HepG2 (cell line): Measurements from ENCODE around the gene RPL35. TPM values are rescaled to one million over a fixed set of nuclear protein-coding genes. Genes with fewer than 3 reads are reported as not detected.

ENCODE experiments used
- AGO1 ChIP-seq: fragments of 200-400 bp; formaldehyde crosslinking; IDR thresholded peaks from 2 replicates; pipeline ENCODE4 v1.6.1; 2017; ENCODE audit warnings: mild to moderate bottlenecking, low read depth, low read length, moderate library complexity; ENCODE audit not compliant: poor library complexity, severe bottlenecking
- CREM ChIP-seq, 2 experiments: sonication (generic) in 1 of 2; formaldehyde crosslinking in 1 of 2; IDR thresholded peaks; 2 replicates each; pipeline versions ENCODE4 v1.4.0 to v1.6.1; 2016 to 2020; ENCODE audit warnings: antibody characterized with exemption in 1 of 2, mild to moderate bottlenecking in 1 of 2, missing genetic modification reagents in 1 of 2
- DNMT1 ChIP-seq: sonication (generic); formaldehyde crosslinking; IDR thresholded peaks from 2 replicates; pipeline ENCODE4 v1.5.1; 2020; ENCODE audit warnings: mild to moderate bottlenecking, missing genetic modification reagents
- E2F2 ChIP-seq: sonication (generic); formaldehyde crosslinking; IDR thresholded peaks from 2 replicates; pipeline ENCODE4 v1.4.0; 2020; ENCODE audit warnings: missing genetic modification reagents, borderline replicate concordance
- ESRRA ChIP-seq: sonication (generic); formaldehyde crosslinking; IDR thresholded peaks from 2 replicates; pipeline ENCODE4 v1.5.1; 2020; ENCODE audit warnings: mild to moderate bottlenecking, low read depth, missing genetic modification reagents
- FOXJ3 ChIP-seq: sonication (generic); formaldehyde crosslinking; IDR thresholded peaks from 2 replicates; pipeline ENCODE4 v1.4.0; 2020; ENCODE audit warnings: missing genetic modification reagents, mild to moderate bottlenecking, borderline replicate concordance
- FOXK1 ChIP-seq: sonication (generic); formaldehyde crosslinking; IDR thresholded peaks from 2 replicates; pipeline ENCODE4 v1.4.0; 2020; ENCODE audit warnings: low read depth, missing genetic modification reagents, borderline replicate concordance
- FOXO1 ChIP-seq: sonication (generic); formaldehyde crosslinking; IDR thresholded peaks from 2 replicates; pipeline ENCODE4 v1.4.0; 2020; ENCODE audit warnings: missing genetic modification reagents
- GMEB1 ChIP-seq: sonication (generic); formaldehyde crosslinking; IDR thresholded peaks from 2 replicates; pipeline ENCODE4 v1.5.1; 2020; ENCODE audit warnings: missing genetic modification reagents, mild to moderate bottlenecking, borderline replicate concordance
- HCFC1 ChIP-seq: fragments of 150-350 bp; IDR thresholded peaks from 2 replicates; pipeline ENCODE4 v1.6.1; 2014; ENCODE audit warnings: low read depth, low read length
- IKZF4 ChIP-seq: sonication (generic); formaldehyde crosslinking; IDR thresholded peaks from 2 replicates; pipeline ENCODE4 v1.5.1; 2020; ENCODE audit warnings: borderline replicate concordance, mild to moderate bottlenecking, low read depth, missing genetic modification reagents; ENCODE audit errors: not compliant biosample characterization
- KDM6A ChIP-seq: IDR thresholded peaks from 2 replicates; pipeline ENCODE4 v1.6.1; 2016; ENCODE audit warnings: low read depth
- MEIS1 ChIP-seq: sonication (generic); formaldehyde crosslinking; IDR thresholded peaks from 2 replicates; pipeline ENCODE4 v1.9.0; 2021; ENCODE audit warnings: mild to moderate bottlenecking, missing genetic modification reagents, moderate library complexity, borderline replicate concordance
- NPAS2 ChIP-seq: sonication (generic); formaldehyde crosslinking; IDR thresholded peaks from 2 replicates; pipeline ENCODE4 v1.8.0; 2022; ENCODE audit warnings: mild to moderate bottlenecking, missing genetic modification reagents, borderline replicate concordance
- PBX2 ChIP-seq: IDR thresholded peaks from 2 replicates; pipeline ENCODE4 v1.6.1; 2016; ENCODE audit warnings: control low read depth
- SALL1 ChIP-seq: sonication (generic); formaldehyde crosslinking; IDR thresholded peaks from 2 replicates; pipeline ENCODE4 v1.8.0; 2022; ENCODE audit warnings: mild to moderate bottlenecking, missing genetic modification reagents
- THAP8 ChIP-seq: sonication (generic); formaldehyde crosslinking; IDR thresholded peaks from 2 replicates; pipeline ENCODE4 v1.5.1; 2020; ENCODE audit warnings: missing genetic modification reagents, mild to moderate bottlenecking, borderline replicate concordance
- YEATS2 ChIP-seq: sonication (generic); formaldehyde crosslinking; IDR thresholded peaks from 2 replicates; pipeline ENCODE4 v1.4.0; 2020; ENCODE audit warnings: missing genetic modification reagents, borderline replicate concordance
- ZFX ChIP-seq: sonication (generic); formaldehyde crosslinking; IDR thresholded peaks from 2 replicates; pipeline ENCODE4 v1.4.0; 2020; ENCODE audit warnings: mild to moderate bottlenecking, low read depth, missing genetic modification reagents, moderate library complexity
- ZMAT3 ChIP-seq: sonication (generic); formaldehyde crosslinking; conservative IDR thresholded peaks from 2 replicates; pipeline ENCODE4 v1.7.0; 2021; ENCODE audit warnings: missing genetic modification reagents
- ZNF30 ChIP-seq: sonication (generic); formaldehyde crosslinking; IDR thresholded peaks from 2 replicates; pipeline ENCODE4 v1.5.0; 2020; ENCODE audit warnings: mild to moderate bottlenecking, missing genetic modification reagents
- ZNF597 ChIP-seq: sonication (generic); formaldehyde crosslinking; IDR thresholded peaks from 2 replicates; pipeline ENCODE4 v1.5.0; 2020; ENCODE audit warnings: missing genetic modification reagents
- ZNF768 ChIP-seq: sonication (generic); formaldehyde crosslinking; IDR thresholded peaks from 2 replicates; pipeline ENCODE4 v1.4.0; 2020; ENCODE audit warnings: missing genetic modification reagents
- polyA plus RNA-seq, 8 experiments: library from polyadenylated mRNA; depleted of rRNA in 3 of 8; stranded (reverse) in 7 of 8; unstranded in 1 of 8; fragments of >200 nt; fragmentation: Illumina TruSeq in 4 of 8; extraction: Trizol in 4 of 8; gene quantifications; 2 replicates each; pipeline versions ENCODE4 v1.2.1 to v1.2.3, GENCODE V29; 2011 to 2016; ENCODE audit warnings: low read depth in 4 of 8, missing spikeins in 1 of 8, mixed read lengths in 1 of 8; ENCODE audit not compliant: insufficient read depth in 1 of 8
- total RNA-seq, 5 experiments: library from RNA; depleted of rRNA; stranded (reverse); fragments of >200 nt; fragmentation: Illumina TruSeq; extraction: Trizol; gene quantifications; 2 replicates each; pipeline ENCODE4 v1.2.3, GENCODE V29; 2016; ENCODE audit warnings: low read depth in 1 of 5

RPL35 gene
- total and polyA plus RNA-seq, 2 of the 13 experiments (the other 11 are each of a cell fraction or from before 2014, with no cell fraction given), result 2,153 to 2,935 TPM

- TF ChIP-seq ZNF597 (no peak), AGO1 (peak; percentile 65), CREM (IDR thresholded peaks at IDR 0.05) (peak; percentile 38; the same call in 1 of the 2 replicates), CREM (CRISPR knock-in tag; IDR thresholded peaks at IDR 0.05) (no peak), YEATS2 (CRISPR knock-in tag) (peak; percentile 100), IKZF4 (CRISPR knock-in tag) (peak; percentile 42), DNMT1 (CRISPR knock-in tag) (peak; percentile 62; the same call in 1 of the 2 replicates), ZMAT3 (CRISPR knock-in tag) (peak; percentile 70), ZNF30 (CRISPR knock-in tag) (no peak), FOXO1 (peak; percentile 7), E2F2 (CRISPR knock-in tag) (peak; percentile 54; the same call in 1 of the 2 replicates), MEIS1 (CRISPR knock-in tag) (no peak; the same call in 1 of the 2 replicates), THAP8 (CRISPR knock-in tag) (no peak), ZNF768 (CRISPR knock-in tag) (peak; percentile 62; the same call in 1 of the 2 replicates), FOXK1 (CRISPR knock-in tag) (no peak), SALL1 (CRISPR knock-in tag) (peak; percentile 81), FOXJ3 (CRISPR knock-in tag) (0 out of 2 replicates have a peak, but pooled peaks have one; percentile 35), PBX2 (CRISPR knock-in tag) (no peak), ESRRA (CRISPR knock-in tag) (peak; percentile 70; the same call in 1 of the 2 replicates), HCFC1 (peak; percentile 68), ZFX (CRISPR knock-in tag) (peak; percentile 95), GMEB1 (CRISPR knock-in tag) (peak; percentile 85), KDM6A (no peak), NPAS2 (CRISPR knock-in tag) (no peak)
These were observed at the start of gene RPL35, which contains the start of gene ARPC5L (continued) for GRCh38 chr9:124861342-124862229.
